ENCODE measurements around the gene CTIF.

The CTIF gene

GRCh38 chr18:48791636-48792105, 252.8 kb downstream of the CTIF start:
- no peak for DNase-seq

- DNase-seq, result no peak
Measured at GRCh38 chr18:48792141-48792540, 253.3 kb downstream of the CTIF start.

GRCh38 chr18:48792611-48793380, 254.0 kb downstream of the CTIF start:
- DNase-seq, result no peak

GRCh38 chr18:48794251-48794970, 255.6 kb downstream of the CTIF start:
- DNase-seq, result no peak

GRCh38 chr18:48795696-48796095, 256.9 kb downstream of the CTIF start:
- no peak for DNase-seq

GRCh38 chr18:48796491-48797205, 257.8 kb downstream of the CTIF start:
- DNase-seq, result no peak

- DNase-seq, result peak in 1 of 14 donors; percentile 81
Measured at GRCh38 chr18:48797841-48798255, 259.0 kb downstream of the CTIF start.

- DNase-seq, result peak in 1 of 14 donors; percentile 60
Measured at GRCh38 chr18:48798334-48799245, 259.8 kb downstream of the CTIF start.

GRCh38 chr18:48799724-48800315, 261.0 kb downstream of the CTIF start:
- DNase-seq, result no peak

GRCh38 chr18:48800466-48800865, 261.6 kb downstream of the CTIF start:
- DNase-seq, result no peak

GRCh38 chr18:48800876-48801727, 262.3 kb downstream of the CTIF start:
- no peak for DNase-seq

- no peak for DNase-seq
Measured at GRCh38 chr18:48801728-48802542, 263.1 kb downstream of the CTIF start.

GRCh38 chr18:48802543-48803290, 263.9 kb downstream of the CTIF start:
- peak in 5 of 14 donors; percentile 29 to 60 (median 36) for DNase-seq

- no peak for DNase-seq
Measured at GRCh38 chr18:48803518-48803917, 264.7 kb downstream of the CTIF start.

GRCh38 chr18:48803951-48804855, 265.4 kb downstream of the CTIF start:
- DNase-seq, result no peak

GRCh38 chr18:48804856-48805610, 266.2 kb downstream of the CTIF start:
- DNase-seq, result no peak

Data from C1 segment of cervical spinal cord (tissue), 14 donors.